Cardiac muscle cell (in vitro differentiated cells and primary cell): ENCODE measurements around the gene EFCAB9. TPM values are rescaled to one million over a fixed set of nuclear protein-coding genes. Genes with fewer than 3 reads are reported as not detected.

Experiments used
- DNase-seq, 2 donors: peaks; one replicate each; pipeline versions ENCODE4 v3.0.0 to v3.0.0-alpha.2; 2010 to 2017; ENCODE audit warnings: low read depth in 1 of 2, low spot score in 1 of 2
- H3K27ac ChIP-seq: fragments of 200-600 bp; sonication (generic); 2 replicates; pipeline ENCODE4 v1.5.1; 2016
- H3K27me3 ChIP-seq: fragments of 200-600 bp; sonication (generic); 2 replicates; pipeline ENCODE4 v1.6.0; 2016; ENCODE audit warnings: control low read depth
- H3K36me3 ChIP-seq: fragments of 200-600 bp; sonication (generic); 2 replicates; pipeline ENCODE4 v1.5.1; 2016; ENCODE audit warnings: control low read depth
- H3K4me1 ChIP-seq: fragments of 200-600 bp; sonication (generic); 2 replicates; pipeline ENCODE4 v1.8.1; 2017; ENCODE audit warnings: low read depth, mild to moderate bottlenecking, mixed run types
- H3K4me3 ChIP-seq: fragments of 200-600 bp; sonication (generic); 2 replicates; pipeline ENCODE4 v1.5.1; 2016; ENCODE audit warnings: mild to moderate bottlenecking
- H3K9me3 ChIP-seq: fragments of 200-600 bp; sonication (generic); 2 replicates; pipeline ENCODE4 v1.5.1; 2017; ENCODE audit warnings: low read depth, mild to moderate bottlenecking, control low read depth
- polyA plus RNA-seq: library from polyadenylated mRNA; unstranded; fragments of >200 nt; fragmentation: Nextera tagmentation; extraction: Ambion mirVana; gene quantifications from 2 replicates; pipeline ENCODE4 v1.2.1, GENCODE V29; 2016
- total RNA-seq: library from RNA; depleted of rRNA; stranded (reverse); fragments of >200 nt; gene quantifications from 2 replicates; pipeline ENCODE4 v1.2.3, GENCODE V29; 2016
- TF ChIP-seq, protein P1 (sequence below): IDR thresholded peaks from 2 replicates; pipeline ENCODE4 v1.5.1; 2012; ENCODE audit warnings: low read depth, mild to moderate bottlenecking, low read length

Gene EFCAB9
- total and polyA plus RNA-seq, 2 experiments from 2014 or later, result not detected

DNA sequence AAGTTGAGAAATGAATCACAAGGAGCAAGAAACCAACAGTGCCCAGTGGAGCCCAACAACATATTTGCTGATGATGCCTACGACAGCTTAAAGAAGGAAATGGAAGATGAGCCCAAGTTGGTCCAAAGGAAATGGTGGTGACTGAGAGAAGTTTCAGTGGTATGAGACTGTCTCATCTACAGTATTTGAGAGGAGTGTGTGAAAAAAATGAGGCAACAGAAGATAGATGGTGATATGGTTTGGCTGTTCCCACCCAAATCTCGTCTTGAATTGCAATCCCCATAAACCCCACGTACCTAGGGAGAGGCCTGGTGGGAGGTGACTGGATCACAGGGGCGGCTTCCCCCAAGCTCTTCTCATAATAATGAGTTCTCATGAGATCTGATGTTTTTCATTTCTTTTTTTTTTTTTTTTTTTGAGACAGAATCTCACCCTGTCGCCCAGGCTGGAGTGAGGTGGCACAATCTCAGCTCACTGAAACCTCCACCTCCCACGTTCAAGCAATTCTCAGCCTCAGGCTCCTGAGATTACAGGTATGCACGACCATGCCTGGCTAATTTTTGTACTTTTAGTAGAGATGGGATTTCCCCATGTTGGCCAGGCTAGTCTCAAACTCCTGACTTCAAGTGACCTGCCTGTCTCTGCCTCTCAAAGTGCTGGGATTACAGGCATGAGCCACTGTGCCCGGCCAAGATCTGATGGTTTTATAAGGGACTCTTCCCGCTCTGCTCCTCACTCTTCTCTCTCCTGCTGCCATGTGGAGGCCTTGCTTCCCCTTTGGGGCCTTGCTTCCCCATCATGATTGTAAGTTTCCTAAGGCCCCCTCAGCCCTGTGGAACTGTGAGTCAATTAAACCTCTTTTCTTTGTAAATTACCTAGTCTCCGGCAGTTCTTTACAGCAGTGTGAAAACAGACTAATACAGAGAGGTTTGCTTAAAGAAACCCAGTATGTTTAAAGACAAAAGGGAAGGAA, 30.2 kb downstream of the EFCAB9 start:
- Histone ChIP-seq H3K9me3 (no peaks in the 10 kb centered on the region), H3K4me3 (no peak overlapping the region), H3K27ac (peak overlapping the region; percentile 51), H3K36me3 (peaks cover 14% of the 10 kb centered on the region), H3K4me1 (no peaks in the 10 kb centered on the region), H3K27me3 (no peaks in the 10 kb centered on the region)
- DNase-seq, result no peak
- TF ChIP-seq, protein P1, sequence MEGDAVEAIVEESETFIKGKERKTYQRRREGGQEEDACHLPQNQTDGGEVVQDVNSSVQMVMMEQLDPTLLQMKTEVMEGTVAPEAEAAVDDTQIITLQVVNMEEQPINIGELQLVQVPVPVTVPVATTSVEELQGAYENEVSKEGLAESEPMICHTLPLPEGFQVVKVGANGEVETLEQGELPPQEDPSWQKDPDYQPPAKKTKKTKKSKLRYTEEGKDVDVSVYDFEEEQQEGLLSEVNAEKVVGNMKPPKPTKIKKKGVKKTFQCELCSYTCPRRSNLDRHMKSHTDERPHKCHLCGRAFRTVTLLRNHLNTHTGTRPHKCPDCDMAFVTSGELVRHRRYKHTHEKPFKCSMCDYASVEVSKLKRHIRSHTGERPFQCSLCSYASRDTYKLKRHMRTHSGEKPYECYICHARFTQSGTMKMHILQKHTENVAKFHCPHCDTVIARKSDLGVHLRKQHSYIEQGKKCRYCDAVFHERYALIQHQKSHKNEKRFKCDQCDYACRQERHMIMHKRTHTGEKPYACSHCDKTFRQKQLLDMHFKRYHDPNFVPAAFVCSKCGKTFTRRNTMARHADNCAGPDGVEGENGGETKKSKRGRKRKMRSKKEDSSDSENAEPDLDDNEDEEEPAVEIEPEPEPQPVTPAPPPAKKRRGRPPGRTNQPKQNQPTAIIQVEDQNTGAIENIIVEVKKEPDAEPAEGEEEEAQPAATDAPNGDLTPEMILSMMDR, result no peak

DNA sequence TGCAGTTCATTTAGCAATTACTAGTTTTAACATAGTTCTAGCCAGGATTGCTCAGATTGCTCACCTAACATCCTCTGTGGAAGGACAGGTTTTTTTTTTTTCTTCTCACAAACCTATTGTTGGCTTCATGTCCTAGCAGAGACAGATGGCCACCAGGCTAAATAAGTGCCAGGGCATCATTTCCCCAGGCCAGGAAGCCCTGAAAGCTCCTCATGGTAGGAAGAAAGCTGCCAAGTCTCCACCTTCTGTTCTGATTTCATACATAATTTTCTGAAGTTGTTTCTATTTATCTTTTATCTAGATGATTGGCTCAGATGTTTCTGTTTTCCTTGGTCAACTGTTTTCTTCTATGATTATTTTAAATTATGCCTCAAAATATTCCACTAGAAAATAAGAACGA, 31.0 kb downstream of the EFCAB9 start:
- H3K4me3 ChIP-seq, result no peak overlapping the region
- peak overlapping the region; percentile 5 for H3K27ac ChIP-seq
- DNase-seq, result no peak
- H3K9me3 ChIP-seq, result no peaks in the 10 kb centered on the region
- H3K4me1 ChIP-seq, result no peaks in the 10 kb centered on the region
- TF ChIP-seq, protein P1, result no peak
- no peaks in the 10 kb centered on the region for H3K27me3 ChIP-seq
- H3K36me3 ChIP-seq, result peaks cover 11% of the 10 kb centered on the region

DNA sequence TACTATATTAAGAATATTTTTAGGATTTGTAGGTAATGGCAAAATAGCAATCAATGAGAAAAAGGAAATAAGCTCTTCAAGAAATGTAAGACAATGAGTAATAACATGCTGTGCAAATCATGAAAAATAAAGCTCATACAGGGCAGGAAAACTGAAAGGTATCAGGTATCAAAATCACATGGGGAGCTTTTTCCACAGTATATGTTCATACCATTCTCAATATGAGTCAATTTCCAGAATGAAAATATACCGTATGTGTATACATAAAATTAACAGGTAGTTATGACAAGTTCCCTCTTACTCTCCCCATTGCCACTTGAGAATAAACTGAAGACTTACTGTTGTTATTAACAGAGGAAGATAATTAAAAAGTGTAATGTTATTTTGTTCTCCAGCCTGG, 35.9 kb downstream of the EFCAB9 start:
- DNase-seq, result no peak
- no peak overlapping the region for H3K4me3 ChIP-seq
- no peak overlapping the region for H3K27ac ChIP-seq
- peaks cover 28% of the 10 kb centered on the region for H3K36me3 ChIP-seq
- H3K9me3 ChIP-seq, result no peaks in the 10 kb centered on the region
- TF ChIP-seq, protein P1, result no peak
- H3K27me3 ChIP-seq, result no peaks in the 10 kb centered on the region
- no peaks in the 10 kb centered on the region for H3K4me1 ChIP-seq

DNA sequence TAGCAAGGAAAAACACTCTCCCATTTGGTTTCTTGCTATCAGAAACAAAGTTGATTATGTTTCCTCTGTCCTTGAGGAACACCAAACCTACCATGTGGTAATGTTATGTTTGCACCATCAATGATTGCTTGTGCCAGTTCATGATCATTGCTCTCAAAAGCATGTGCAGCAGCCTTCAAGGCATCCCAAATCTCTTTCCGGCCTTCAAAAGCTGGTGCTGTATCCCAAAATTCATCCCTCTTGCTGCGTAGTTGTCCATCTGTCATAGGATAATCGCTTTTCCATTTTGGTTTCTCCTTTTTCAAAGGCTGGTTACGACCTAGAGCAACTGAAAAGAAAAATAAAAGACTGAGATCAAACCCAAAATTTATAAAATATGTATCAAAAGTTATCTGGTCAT, 40.1 kb downstream of the EFCAB9 start:
- TF ChIP-seq, protein P1, result no peak

DNA sequence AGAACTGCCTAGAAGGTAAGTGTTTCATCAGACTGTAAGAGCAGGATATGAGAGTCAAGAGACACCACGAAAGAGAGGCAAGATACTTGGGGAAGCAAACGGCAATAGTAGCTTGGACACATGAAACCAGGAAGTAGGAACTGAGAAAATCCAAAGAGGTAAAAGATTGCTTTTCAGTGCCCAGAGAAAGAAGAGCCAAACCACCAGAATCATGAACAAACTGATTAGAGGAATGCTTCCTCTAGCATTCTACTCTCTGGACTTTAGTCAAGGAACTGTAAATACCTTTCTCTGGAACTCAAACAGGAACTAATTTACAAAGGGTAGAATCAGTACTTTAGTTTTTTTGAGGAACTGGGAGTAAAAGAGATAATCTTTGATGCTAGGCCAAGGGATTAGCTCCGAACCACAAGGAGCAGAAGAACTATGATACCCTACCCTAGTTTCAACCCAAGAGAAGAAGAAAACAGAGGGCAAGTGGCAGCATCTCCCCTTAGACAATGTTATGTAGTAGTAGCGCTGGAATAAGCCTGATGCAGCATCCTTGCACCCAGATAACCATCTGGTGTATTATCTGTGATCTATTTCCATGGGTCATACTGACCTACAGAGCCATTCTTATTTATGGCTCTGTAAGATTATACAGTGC, 41.3 kb downstream of the EFCAB9 start:
- DNase-seq, result peak in 1 of 2 donors; percentile 30
- Histone ChIP-seq H3K27me3 (no peaks in the 10 kb centered on the region), H3K9me3 (no peaks in the 10 kb centered on the region), H3K4me1 (peaks cover 6% of the 10 kb centered on the region), H3K27ac (peak overlapping the region; percentile 41), H3K36me3 (peaks cover 19% of the 10 kb centered on the region), H3K4me3 (no peak overlapping the region)
- TF ChIP-seq, protein P1, result no peak

More for the DNA sequence above, 40.1 kb downstream of the EFCAB9 start:
- peaks cover 6% of the 10 kb centered on the region for H3K4me1 ChIP-seq
- DNase-seq, result no peak
- no peaks in the 10 kb centered on the region for H3K9me3 ChIP-seq
- no peak overlapping the region for H3K4me3 ChIP-seq
- no peak overlapping the region for H3K27ac ChIP-seq
- H3K36me3 ChIP-seq, result peaks cover 23% of the 10 kb centered on the region
- H3K27me3 ChIP-seq, result no peaks in the 10 kb centered on the region
